K562 (cell line): ENCODE measurements around the gene TP53TG5. TPM values are rescaled to one million over a fixed set of nuclear protein-coding genes. Genes with fewer than 3 reads are reported as not detected.

Experiments used
- BDP1 ChIP-seq: IDR thresholded peaks from 3 replicates; pipeline ENCODE4 v1.6.1; 2011; ENCODE audit not compliant: insufficient read length, insufficient read depth
- CBX1 ChIP-seq: sonication (generic); IDR thresholded peaks from 2 replicates; pipeline ENCODE4 v1.6.1; 2016; ENCODE audit warnings: antibody characterized with exemption, low read depth, mild to moderate bottlenecking
- CCAR2 ChIP-seq: fragments of 200-400 bp; formaldehyde crosslinking; IDR thresholded peaks from 2 replicates; pipeline ENCODE4 v1.6.1; 2017; ENCODE audit warnings: mild to moderate bottlenecking, low read depth, low read length
- CEBPZ ChIP-seq: fragments of 150-350 bp; IDR thresholded peaks from 2 replicates; pipeline ENCODE4 v1.6.1; 2014; ENCODE audit warnings: low read depth, mild to moderate bottlenecking, low read length, borderline replicate concordance
- DPF2 ChIP-seq: fragments of 450-650 bp; IDR thresholded peaks from 2 replicates; pipeline ENCODE4 v1.6.1; 2016
- HMG20B ChIP-seq: fragments of 250-450 bp; sonication (Bioruptor Pico); IDR thresholded peaks from 2 replicates; pipeline ENCODE4 v1.5.0; 2021; ENCODE audit warnings: mild to moderate bottlenecking
- NBN ChIP-seq: fragments of 450-650 bp; IDR thresholded peaks from 2 replicates; pipeline ENCODE4 v1.6.1; 2016; ENCODE audit warnings: low read depth, mild to moderate bottlenecking
- NR1H2 ChIP-seq: sonication (generic); formaldehyde crosslinking; IDR thresholded peaks from 2 replicates; pipeline ENCODE4 v1.4.0; 2020; ENCODE audit warnings: mild to moderate bottlenecking, missing genetic modification reagents
- SMARCA4 ChIP-seq: fragments of 450-650 bp; IDR thresholded peaks from 2 replicates; pipeline ENCODE4 v1.6.1; 2016
- ZNF589 ChIP-seq: fragments of 200-800 bp; sonication (Bioruptor generic); IDR thresholded peaks from 2 replicates; pipeline ENCODE4 v1.6.1; 2016; ENCODE audit warnings: low read depth, missing genetic modification characterization, missing compliant biosample characterization
- polyA plus RNA-seq, 8 experiments: library from polyadenylated mRNA; depleted of rRNA in 4 of 8; stranded (reverse) in 5 of 8; unstranded in 3 of 8; fragments of >200 nt; fragmentation: Nextera tagmentation in 2 of 8; fragmentation: Illumina TruSeq in 1 of 8; extraction: Ambion mirVana in 2 of 8; extraction: Trizol in 1 of 8; gene quantifications; 2 replicates each; pipeline versions ENCODE4 v1.2.1 to v1.2.3, GENCODE V29; 2011 to 2014; ENCODE audit warnings: inconsistent platforms in 1 of 8, missing spikeins in 1 of 8
- total RNA-seq, 7 experiments: library from RNA; depleted of rRNA in 6 of 7; stranded (reverse); fragments of >200 nt in 6 of 7; fragmentation: Illumina TruSeq in 2 of 7; extraction: Trizol in 2 of 7; gene quantifications; 2 replicates each; pipeline versions ENCODE4 v1.2.1 to v1.2.3, GENCODE V29; 2011 to 2021; ENCODE audit warnings: low replicate concordance in 1 of 7
- TF ChIP-seq, protein P1 (sequence below): fragments of 250-450 bp; sonication (Bioruptor Pico); IDR thresholded peaks from 2 replicates; pipeline ENCODE4 v1.8.0; 2021; ENCODE audit warnings: moderate library complexity, mild to moderate bottlenecking, inconsistent platforms
- TF ChIP-seq, protein P2 (sequence below): fragments of 450-650 bp; IDR thresholded peaks from 2 replicates; pipeline ENCODE4 v1.7.0; 2016; ENCODE audit warnings: borderline replicate concordance
- TF ChIP-seq, protein P3 (sequence below): sonication (generic); formaldehyde crosslinking; IDR thresholded peaks from 2 replicates; pipeline ENCODE4 v1.8.1; 2023; ENCODE audit warnings: mild to moderate bottlenecking, missing genetic modification reagents
- TF ChIP-seq, protein P4 (sequence below): fragments of 250-450 bp; sonication (Bioruptor Pico); IDR thresholded peaks from 2 replicates; pipeline ENCODE4 v1.4.0; 2020; ENCODE audit warnings: mild to moderate bottlenecking, moderate library complexity

TP53TG5 gene
- total and polyA plus RNA-seq, 9 of the 15 experiments (the other 6 are each of a cell fraction or from before 2014, with no cell fraction given) = 0.04 to 0.05 (median 0.04) TPM; not detected in 6

- TF ChIP-seq CEBPZ (no peak), DPF2 (peak; percentile 82), NBN (no peak), NR1H2 (CRISPR knock-in tag) (no peak), SMARCA4 (peak; percentile 78), CCAR2 (no peak), HMG20B (CRISPR knock-in tag) (no peak), CBX1 (no peak), ZNF589 (no peak), BDP1 (no peak)
- TF ChIP-seq, protein P1, sequence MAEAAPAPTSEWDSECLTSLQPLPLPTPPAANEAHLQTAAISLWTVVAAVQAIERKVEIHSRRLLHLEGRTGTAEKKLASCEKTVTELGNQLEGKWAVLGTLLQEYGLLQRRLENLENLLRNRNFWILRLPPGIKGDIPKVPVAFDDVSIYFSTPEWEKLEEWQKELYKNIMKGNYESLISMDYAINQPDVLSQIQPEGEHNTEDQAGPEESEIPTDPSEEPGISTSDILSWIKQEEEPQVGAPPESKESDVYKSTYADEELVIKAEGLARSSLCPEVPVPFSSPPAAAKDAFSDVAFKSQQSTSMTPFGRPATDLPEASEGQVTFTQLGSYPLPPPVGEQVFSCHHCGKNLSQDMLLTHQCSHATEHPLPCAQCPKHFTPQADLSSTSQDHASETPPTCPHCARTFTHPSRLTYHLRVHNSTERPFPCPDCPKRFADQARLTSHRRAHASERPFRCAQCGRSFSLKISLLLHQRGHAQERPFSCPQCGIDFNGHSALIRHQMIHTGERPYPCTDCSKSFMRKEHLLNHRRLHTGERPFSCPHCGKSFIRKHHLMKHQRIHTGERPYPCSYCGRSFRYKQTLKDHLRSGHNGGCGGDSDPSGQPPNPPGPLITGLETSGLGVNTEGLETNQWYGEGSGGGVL (CRISPR knock-in tag) = no peak
- TF ChIP-seq, protein P2, sequence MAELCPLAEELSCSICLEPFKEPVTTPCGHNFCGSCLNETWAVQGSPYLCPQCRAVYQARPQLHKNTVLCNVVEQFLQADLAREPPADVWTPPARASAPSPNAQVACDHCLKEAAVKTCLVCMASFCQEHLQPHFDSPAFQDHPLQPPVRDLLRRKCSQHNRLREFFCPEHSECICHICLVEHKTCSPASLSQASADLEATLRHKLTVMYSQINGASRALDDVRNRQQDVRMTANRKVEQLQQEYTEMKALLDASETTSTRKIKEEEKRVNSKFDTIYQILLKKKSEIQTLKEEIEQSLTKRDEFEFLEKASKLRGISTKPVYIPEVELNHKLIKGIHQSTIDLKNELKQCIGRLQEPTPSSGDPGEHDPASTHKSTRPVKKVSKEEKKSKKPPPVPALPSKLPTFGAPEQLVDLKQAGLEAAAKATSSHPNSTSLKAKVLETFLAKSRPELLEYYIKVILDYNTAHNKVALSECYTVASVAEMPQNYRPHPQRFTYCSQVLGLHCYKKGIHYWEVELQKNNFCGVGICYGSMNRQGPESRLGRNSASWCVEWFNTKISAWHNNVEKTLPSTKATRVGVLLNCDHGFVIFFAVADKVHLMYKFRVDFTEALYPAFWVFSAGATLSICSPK = no peak
- TF ChIP-seq, protein P3, sequence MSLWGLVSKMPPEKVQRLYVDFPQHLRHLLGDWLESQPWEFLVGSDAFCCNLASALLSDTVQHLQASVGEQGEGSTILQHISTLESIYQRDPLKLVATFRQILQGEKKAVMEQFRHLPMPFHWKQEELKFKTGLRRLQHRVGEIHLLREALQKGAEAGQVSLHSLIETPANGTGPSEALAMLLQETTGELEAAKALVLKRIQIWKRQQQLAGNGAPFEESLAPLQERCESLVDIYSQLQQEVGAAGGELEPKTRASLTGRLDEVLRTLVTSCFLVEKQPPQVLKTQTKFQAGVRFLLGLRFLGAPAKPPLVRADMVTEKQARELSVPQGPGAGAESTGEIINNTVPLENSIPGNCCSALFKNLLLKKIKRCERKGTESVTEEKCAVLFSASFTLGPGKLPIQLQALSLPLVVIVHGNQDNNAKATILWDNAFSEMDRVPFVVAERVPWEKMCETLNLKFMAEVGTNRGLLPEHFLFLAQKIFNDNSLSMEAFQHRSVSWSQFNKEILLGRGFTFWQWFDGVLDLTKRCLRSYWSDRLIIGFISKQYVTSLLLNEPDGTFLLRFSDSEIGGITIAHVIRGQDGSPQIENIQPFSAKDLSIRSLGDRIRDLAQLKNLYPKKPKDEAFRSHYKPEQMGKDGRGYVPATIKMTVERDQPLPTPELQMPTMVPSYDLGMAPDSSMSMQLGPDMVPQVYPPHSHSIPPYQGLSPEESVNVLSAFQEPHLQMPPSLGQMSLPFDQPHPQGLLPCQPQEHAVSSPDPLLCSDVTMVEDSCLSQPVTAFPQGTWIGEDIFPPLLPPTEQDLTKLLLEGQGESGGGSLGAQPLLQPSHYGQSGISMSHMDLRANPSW = no peak
- TF ChIP-seq, protein P4, sequence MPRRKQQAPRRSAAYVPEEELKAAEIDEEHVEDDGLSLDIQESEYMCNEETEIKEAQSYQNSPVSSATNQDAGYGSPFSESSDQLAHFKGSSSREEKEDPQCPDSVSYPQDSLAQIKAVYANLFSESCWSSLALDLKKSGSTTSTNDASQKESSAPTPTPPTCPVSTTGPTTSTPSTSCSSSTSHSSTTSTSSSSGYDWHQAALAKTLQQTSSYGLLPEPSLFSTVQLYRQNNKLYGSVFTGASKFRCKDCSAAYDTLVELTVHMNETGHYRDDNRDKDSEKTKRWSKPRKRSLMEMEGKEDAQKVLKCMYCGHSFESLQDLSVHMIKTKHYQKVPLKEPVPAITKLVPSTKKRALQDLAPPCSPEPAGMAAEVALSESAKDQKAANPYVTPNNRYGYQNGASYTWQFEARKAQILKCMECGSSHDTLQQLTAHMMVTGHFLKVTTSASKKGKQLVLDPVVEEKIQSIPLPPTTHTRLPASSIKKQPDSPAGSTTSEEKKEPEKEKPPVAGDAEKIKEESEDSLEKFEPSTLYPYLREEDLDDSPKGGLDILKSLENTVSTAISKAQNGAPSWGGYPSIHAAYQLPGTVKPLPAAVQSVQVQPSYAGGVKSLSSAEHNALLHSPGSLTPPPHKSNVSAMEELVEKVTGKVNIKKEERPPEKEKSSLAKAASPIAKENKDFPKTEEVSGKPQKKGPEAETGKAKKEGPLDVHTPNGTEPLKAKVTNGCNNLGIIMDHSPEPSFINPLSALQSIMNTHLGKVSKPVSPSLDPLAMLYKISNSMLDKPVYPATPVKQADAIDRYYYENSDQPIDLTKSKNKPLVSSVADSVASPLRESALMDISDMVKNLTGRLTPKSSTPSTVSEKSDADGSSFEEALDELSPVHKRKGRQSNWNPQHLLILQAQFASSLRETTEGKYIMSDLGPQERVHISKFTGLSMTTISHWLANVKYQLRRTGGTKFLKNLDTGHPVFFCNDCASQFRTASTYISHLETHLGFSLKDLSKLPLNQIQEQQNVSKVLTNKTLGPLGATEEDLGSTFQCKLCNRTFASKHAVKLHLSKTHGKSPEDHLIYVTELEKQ (CRISPR knock-in tag) = no peak
Measured at GRCh38 chr20:45337367-45338120, 40.6 kb downstream of the TP53TG5 start (continued).
